KG1 (cell line): Measurements from ENCODE around the gene WFIKKN2.
"Not testable (repeated sequence)": the region's sequence is repeated elsewhere in the genome, so short reads cannot be mapped to it uniquely, and the experiment has no call there.

Experiments
- DNase-seq: peaks from one replicate; lab custom pipeline; 2025; lab: John Stamatoyannopoulos, UW

Gene WFIKKN2

GRCh38 chr17:50855708-50856330 lies 20.4 kb downstream of the WFIKKN2 start:
- no peak for DNase-seq

- DNase-seq: no peak
Measured at GRCh38 chr17:50856431-50856830, 21.0 kb downstream of the WFIKKN2 start.

DNA sequence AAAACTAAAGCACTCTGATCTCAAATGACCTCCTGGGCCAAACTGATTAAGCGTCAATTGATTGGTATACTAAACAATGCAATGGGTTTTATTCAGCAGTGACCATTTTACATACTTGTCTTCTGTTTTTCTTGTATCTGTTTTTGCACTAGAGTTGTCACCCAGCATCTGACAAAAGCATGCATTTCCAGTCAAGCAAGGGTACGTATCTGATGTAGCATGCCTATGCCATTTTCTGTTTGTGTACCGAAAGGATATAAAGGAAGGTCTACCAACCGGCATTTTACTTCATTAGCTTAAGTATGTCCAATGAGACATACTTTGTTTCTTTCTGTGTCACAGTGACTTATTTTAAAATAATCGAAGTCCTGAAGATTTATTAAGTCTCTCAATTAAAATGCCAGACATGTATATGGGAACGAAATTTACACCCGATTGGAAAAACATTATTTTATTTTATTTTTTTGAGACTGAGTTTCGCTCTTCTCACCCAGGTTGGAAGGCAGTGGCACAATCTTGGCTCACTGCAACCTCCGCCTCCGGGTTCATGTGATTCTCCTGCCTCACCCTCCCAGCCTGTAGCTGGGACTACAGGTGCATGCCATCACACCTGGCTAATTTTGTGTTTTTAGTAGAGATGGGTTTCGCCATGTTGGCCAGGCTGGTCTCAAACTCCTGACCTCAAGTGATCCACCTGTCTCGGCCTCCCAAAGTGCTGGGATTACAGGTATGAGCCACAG lies 23.3 kb downstream of the WFIKKN2 start:
- DNase-seq: no peak

GRCh38 chr17:50859727-50860126 lies 24.3 kb downstream of the WFIKKN2 start:
- not testable (repeated sequence) for DNase-seq

DNA sequence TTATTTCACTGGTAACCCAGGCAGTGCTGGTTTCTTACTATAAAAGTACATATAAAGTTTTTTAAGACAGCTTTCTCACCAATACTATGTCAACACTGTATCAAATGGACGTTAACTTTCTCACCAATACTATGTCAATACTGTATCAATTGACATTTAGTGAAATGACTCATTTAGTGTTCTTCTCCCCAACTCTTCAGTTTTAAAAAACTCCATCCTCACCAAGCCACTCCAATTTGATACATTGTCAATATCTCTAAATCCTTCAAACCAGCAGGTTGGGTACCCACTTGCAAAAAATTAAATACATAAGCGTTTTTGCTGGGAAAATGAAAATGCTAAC lies 25.9 kb downstream of the WFIKKN2 start:
- DNase-seq: no peak

DNA sequence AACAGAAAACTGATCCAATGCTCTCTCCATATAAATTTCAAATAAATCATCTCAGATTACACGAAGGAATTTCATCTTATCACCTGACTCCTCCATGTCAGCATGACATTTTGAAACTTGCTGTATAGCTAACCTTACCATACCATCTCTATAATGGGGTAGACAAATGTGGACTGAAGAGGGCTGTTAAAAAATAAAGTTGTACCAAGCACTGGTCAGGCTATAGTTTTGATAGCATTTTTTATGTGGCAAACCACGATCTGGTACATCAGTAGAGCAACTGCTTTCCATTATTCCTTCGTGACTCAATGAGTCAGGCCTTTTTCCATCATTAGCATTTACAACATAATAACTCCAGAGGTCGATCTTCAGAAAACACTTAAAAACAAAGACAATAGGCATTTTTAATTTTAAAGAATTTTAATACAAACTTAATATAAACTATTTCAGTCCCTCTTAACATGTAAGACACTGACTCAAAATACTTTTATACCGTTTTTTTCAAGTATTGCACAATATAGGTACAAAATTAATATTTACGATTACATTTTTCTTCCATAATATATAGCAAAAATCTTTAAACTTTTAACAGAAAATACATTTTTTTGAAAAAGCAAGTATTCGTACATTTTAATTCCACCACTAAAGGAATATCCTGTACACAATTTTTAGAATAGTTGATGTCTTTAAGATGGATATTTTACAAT lies 26.6 kb downstream of the WFIKKN2 start:
- DNase-seq: no peak

DNA sequence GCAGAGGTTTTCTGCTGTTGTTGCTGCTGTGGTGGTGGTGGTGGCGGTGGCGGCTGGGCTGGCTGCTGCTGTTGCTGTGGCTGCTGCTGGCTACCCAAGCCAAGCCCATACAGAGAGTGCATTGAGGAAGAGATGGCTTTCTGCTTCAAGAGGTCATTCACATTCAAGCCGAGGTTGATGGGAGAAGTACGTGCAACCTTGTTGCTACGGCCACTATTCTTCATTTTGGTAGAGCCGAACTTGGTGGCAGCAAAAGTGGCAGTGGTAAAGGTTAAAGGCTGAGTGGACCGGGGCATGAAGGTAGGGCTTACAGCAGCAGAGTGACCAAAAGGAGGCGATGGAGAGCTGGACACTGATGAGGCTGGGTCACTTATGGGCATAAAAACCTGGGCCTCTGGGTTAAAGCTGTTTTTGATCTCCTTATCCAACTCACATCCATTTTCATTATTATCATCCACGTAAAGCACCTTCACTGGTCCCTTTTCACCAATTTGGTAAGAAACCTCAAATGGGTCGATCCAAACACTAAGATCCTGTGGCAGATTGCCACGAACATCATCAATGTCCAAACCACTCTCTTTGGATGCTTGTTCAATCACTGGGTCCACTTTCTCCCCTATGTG lies 27.9 kb downstream of the WFIKKN2 start:
- DNase-seq: no peak

- no peak for DNase-seq
Measured at GRCh38 chr17:50863931-50864330, 28.5 kb downstream of the WFIKKN2 start.

- no peak for DNase-seq
Measured at GRCh38 chr17:50864747-50865059, 29.3 kb downstream of the WFIKKN2 start.

DNA sequence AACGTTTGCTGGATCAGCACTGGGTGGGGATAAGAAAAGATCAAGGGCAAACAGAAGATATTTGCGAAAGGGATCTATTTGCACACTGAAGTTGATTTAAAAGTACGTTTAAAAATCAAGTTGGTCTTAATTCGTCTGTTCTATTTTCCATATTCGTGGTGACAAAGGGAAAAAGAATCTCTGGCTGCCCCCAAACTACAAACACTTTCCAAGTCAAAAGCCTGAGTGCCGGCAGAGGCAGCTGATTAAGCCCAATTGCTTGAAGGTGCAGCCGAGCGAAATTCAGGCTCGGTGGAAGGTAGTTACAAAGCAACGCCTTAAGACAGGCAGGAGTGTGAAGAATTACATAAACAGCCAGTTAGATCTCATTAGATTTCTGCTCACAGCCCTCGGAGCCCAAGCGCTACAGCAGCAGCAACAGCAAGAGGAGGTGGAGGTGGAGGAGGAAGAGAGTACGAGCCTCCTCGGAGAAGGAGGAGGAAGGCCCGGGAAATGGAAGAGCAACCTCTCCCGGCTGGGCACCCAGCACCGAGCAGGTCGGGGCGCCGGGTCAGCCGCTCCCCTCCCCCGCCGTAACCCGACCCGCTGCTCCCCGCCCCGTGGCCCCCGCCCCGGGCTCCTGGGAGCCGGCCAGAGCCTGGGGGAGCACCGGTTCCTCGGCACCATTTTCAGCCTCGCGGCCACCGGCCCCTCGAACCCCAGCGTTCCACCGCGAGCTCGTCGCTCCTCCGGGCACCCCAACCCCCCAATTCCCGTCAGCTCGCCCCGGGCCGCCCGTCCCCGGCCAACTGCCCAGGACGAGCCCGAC lies 29.9 kb downstream of the WFIKKN2 start:
- no peak for DNase-seq

DNA sequence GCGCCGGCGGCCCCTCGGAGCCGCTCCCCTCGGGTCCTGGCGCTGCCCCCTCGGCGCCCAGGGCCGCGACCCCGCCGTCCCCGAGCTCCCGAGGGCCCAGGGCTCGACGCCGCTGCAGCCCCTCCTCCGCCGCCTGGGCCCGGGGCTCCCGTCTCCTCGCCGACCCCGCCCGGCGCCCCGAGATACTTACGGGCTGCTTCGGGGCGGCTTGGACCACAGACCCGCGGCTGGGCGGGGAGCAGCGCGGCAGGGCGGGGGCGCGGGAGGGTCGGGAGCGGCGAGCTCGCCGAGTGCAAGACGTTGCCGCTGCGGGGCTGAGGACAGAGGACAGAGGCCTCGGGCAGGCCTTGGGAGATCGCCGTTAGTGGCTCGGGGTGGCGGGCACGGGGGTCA lies 30.5 kb downstream of the WFIKKN2 start:
- DNase-seq: no peak

DNA sequence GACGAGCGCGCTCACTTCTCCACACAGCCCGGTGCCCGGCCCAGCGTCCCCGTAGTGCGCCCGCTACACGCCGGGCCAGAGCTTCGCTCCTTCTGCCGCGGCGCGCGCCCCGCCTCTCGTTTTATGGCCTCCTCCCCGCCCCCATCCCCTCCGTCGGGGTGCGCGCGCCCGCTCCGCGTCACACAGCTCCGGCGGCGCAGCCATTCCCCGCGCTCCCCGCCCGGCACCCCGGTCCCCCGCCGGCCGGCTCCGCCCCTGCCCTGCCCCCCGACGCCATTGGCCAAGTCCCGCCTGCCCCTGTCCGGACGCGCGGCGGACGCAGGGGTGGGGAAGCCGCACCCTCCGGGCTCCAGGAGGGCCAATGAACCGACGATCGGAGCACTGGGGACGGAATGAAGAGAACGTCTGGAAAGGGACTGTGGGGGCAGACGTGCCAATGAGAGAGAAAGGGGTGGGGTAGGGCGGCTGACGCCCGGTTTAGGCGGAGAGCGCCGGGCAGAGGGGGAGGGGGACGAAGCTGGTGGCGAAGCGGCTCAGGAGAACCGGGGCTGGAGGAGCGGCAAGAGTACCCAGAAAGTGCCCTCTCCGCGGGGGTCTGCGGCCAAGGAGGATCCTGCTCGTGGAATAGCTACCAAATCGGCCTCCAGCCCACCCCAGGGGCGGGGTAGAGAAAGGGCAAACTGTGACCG lies 31.0 kb downstream of the WFIKKN2 start, which contains the start of gene TOB1:
TSS of gene TOB1 (minus strand) at position 94 of the 689 bp plus-strand sequence. CDS start 2,337 bp downstream, outside the sequence.
- DNase-seq: peak; percentile 54

DNA sequence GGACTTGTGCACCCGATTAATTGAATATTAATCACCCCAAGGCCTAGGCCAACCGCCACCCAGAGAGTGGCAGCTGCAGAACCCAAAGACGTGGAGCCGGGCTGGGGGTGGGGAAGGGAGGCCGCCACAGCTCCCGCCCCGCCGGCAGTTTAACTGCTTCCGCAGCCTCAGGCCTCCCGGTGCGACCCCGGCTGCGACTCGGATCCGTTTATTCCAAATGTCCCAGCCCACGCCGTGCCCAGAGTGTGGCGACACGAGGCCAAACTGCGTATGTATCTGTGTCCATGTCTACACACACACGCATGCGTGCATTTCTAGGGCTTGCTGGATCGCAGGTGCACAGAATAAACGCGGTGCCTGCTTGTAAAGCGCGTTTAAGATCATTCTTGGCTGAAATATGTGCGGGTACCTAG lies 31.6 kb downstream of the WFIKKN2 start:
- DNase-seq: no peak

DNA sequence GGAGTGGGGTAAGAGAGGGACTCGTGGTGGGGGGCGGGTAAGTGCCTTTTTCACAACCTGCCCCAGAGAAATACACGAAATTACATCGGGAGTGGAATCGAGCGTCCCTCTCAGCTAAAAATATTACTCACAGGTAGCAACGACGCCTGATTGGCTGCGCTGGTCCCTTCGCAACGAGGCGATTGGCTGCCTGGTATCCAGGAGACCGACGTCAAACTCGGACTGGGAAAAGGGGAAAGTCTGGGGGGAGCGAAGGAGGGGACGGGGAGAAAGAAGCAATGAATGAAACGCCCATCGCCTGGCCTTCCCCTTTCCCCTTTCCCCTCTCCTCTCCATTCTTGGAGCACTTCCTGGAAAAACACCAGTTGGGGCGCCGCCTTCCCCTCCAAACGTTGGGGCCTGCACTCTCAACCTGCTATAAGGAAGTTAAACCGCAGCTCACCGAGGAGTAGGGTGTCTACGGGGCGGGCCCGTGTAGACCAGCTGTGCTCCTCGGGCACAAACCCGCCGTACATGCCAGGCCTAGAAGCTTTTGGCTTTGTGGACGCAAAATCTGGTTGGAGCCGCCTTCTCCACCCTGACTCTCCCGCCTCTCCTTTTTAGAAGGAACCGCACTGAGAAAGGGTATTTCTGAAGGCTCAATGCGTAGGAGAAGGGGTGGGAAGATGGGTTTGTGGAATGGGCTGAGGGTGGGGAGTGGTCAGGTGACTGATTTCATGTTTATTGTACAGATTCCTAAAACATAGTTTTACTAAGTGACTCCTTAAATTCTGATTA lies 32.2 kb downstream of the WFIKKN2 start:
- peak; percentile 73 for DNase-seq

- no peak for DNase-seq
Measured at GRCh38 chr17:50868140-50868438, 32.7 kb downstream of the WFIKKN2 start.

DNA sequence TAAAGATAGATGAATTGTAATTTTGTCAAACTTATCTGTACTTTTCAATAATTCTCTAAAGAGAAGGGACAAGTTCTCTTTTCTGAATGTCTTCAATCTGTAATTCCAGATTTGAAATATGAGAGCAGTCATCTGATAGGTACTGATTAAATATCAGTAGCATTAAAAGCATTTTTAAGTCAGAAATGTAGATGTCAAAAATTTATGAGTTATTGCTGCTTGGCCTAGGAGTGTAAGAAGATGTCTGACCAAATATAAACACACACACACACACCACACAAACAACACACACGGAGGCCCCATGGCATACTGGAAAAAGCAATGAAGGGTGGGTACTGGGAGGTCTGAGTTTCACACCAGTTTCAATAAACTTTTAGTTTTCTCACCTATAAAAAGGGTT lies 33.2 kb downstream of the WFIKKN2 start:
- no peak for DNase-seq

DNA sequence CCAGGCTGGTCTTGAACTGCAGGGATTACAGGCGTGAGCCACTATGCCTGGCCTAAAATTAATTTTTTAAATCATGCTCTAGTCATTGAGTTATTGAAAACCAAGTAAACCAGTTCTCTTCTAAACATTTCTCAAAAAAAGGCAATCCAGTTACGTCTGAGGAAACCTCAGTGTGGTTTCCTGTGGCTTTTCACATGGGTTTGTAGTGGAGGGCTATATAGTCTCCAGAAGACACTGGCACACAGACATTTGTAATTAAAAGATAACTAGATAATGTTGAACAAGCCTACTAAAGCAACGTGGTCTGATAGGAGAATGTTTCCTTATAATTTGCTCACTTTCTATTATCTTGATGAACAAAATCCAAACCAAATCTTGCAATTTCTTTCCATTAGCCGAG lies 36.0 kb downstream of the WFIKKN2 start:
- DNase-seq: no peak

GRCh38 chr17:50871898-50872297 lies 36.5 kb downstream of the WFIKKN2 start:
- no peak for DNase-seq

DNA sequence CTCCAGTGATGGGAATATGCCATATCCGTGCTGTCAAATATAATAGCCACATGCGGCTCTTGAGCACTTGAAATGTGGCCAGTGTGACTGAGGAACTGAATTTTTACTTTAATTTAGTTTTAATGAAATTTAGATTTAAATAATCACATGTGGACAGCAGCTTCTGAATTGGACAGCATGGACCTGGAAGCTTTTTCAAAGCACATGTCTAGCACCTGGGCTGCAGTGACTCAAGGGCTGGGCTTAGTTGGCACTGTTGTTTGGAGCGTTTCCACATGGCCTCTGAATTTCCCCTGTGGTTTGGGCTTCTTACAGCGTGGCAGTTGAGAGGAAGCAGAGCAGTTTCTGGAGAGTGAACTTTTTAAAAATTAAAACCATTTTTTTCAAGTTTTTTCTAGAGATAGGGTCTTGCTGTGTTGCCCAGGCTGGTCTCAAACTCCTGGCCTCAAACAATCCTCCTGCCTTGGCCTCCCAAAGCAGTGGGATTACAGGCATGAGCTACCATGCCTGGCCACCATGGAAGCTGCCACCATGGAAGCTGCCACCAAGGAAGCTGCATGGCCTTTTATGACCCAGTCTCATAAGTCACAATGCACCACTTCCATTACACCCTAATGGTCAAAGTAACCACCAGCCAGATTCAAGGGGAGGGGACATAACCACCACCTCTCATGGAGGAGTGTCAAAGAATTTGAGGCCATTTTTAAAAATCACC lies 37.5 kb downstream of the WFIKKN2 start:
- DNase-seq: no peak

GRCh38 chr17:50875074-50875473 lies 39.7 kb downstream of the WFIKKN2 start:
- no peak for DNase-seq
